ENCODE data around the gene FMR1NB.

FMR1NB gene

GRCh38 chrX:148069759-148070503, 88.8 kb downstream of the FMR1NB start:
- no peak for DNase-seq (ENCODE audit: low spot score)

DNA sequence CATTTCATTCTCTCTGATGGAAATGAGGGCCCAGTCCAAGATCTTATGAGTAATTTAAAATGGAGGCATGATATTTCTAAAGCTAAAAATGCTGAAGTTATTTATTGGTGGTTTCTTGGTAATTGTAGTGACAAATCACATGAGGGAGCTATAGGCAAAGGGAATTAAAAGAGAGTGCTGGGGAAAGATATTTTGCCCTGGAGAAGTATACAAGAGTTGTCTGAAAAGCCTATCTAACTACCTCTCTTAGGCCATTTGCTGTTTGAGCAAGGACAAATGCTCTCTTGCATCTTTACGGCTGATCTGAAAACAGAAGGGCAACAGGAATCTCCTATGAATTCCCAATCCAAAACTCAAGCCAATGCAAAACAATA, 89.4 kb downstream of the FMR1NB start:
- DNase-seq (ENCODE audit: low spot score), result no peak

Small RNAs within 50 kb of the gene (small RNA-seq; reads per million reads assigned to genes)
- 0 reads per million in 2 experiments for gene RNA5SP524

Measured in SK-N-DZ (cell line).